Stimulated activated CD8-positive, alpha-beta memory T cell treated with anti-CD3 and anti-CD28 coated beads, Interleukin-7, amount 100 ng/mL, for 4 hours (primary cell): ENCODE measurements around the gene HSD17B13.
"Not testable (repeated sequence)": the region's sequence is repeated elsewhere in the genome, so short reads cannot be mapped to it uniquely, and the experiment has no call there.

Source experiments
- DNase-seq, 2 donors: peaks; one replicate each; pipeline ENCODE4 v3.0.0-alpha.2; 2020; ENCODE audit warnings: low read depth in 2 of 2

HSD17B13 gene

GRCh38 chr4:87322754-87323153 is at the start of gene HSD17B13:
Gene HSD17B13 (minus strand): TSS chr4:87322882. CDS start chr4:87322841, 41 bp downstream.
- no peak for DNase-seq

- DNase-seq, result no peak
Measured at GRCh38 chr4:87370068-87370467, 47.4 kb upstream of the HSD17B13 start.

- no peak for DNase-seq
Measured at GRCh38 chr4:87366521-87367162, 44.0 kb upstream of the HSD17B13 start.

- no peak for DNase-seq
Measured at GRCh38 chr4:87365348-87365747, 42.7 kb upstream of the HSD17B13 start.

- DNase-seq, result no peak
Measured at GRCh38 chr4:87363552-87363951, 40.9 kb upstream of the HSD17B13 start.

- no peak for DNase-seq
Measured at GRCh38 chr4:87360338-87360935, 37.8 kb upstream of the HSD17B13 start.

- DNase-seq, result no peak
Measured at GRCh38 chr4:87359258-87359657, 36.6 kb upstream of the HSD17B13 start.

- no peak for DNase-seq
Measured at GRCh38 chr4:87356832-87357526, 34.3 kb upstream of the HSD17B13 start.

- no peak for DNase-seq
Measured at GRCh38 chr4:87354168-87355102, 31.8 kb upstream of the HSD17B13 start.

GRCh38 chr4:87353592-87353991 is 30.9 kb upstream of the HSD17B13 start:
- peak in 1 of 2 donors; percentile 7 for DNase-seq

GRCh38 chr4:87345139-87345538 is 22.5 kb upstream of the HSD17B13 start:
- DNase-seq, result no peak

- no peak for DNase-seq
Measured at GRCh38 chr4:87342872-87343271, 20.2 kb upstream of the HSD17B13 start.

- not testable (repeated sequence) for DNase-seq
Measured at GRCh38 chr4:87341954-87342635, 19.4 kb upstream of the HSD17B13 start.

- DNase-seq, result no peak
Measured at GRCh38 chr4:87339440-87339839, 16.8 kb upstream of the HSD17B13 start.

- no peak for DNase-seq
Measured at GRCh38 chr4:87337361-87337760, 14.7 kb upstream of the HSD17B13 start.

- DNase-seq, result no peak
Measured at GRCh38 chr4:87333267-87333666, 10.6 kb upstream of the HSD17B13 start.

GRCh38 chr4:87330761-87331160 is 8.1 kb upstream of the HSD17B13 start:
- DNase-seq, result no peak

- DNase-seq, result no peak
Measured at GRCh38 chr4:87327136-87327535, 4.5 kb upstream of the HSD17B13 start.

- no peak for DNase-seq
Measured at GRCh38 chr4:87326460-87326859, 3.8 kb upstream of the HSD17B13 start.

- no peak for DNase-seq
Measured at GRCh38 chr4:87321888-87322287, 794 bp downstream of the HSD17B13 start.

GRCh38 chr4:87317527-87317926 is 5.2 kb downstream of the HSD17B13 start:
- no peak for DNase-seq
